ENCODE measurements around the gene ADGRE3.

DNA sequence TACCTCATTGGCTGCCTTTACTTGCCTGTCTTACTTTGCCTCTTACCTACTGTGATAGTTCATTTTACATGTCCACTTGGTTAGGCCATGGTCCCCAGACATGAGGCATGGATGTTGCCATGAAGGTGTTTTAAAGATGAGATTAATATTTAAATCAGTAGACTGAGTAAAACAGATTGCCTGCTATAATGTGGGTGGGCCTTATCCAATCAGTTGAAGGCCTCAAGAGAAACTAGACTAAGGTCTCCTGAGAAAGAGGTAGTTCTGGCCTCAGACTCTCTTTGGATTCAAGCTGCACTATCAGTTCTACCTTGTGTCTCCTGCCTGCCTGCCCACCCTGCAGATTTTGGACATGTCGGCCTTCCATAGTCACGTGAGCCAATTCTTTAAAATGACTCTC, 26.1 kb downstream of the ADGRE3 start:
- TF ChIP-seq, protein P1, sequence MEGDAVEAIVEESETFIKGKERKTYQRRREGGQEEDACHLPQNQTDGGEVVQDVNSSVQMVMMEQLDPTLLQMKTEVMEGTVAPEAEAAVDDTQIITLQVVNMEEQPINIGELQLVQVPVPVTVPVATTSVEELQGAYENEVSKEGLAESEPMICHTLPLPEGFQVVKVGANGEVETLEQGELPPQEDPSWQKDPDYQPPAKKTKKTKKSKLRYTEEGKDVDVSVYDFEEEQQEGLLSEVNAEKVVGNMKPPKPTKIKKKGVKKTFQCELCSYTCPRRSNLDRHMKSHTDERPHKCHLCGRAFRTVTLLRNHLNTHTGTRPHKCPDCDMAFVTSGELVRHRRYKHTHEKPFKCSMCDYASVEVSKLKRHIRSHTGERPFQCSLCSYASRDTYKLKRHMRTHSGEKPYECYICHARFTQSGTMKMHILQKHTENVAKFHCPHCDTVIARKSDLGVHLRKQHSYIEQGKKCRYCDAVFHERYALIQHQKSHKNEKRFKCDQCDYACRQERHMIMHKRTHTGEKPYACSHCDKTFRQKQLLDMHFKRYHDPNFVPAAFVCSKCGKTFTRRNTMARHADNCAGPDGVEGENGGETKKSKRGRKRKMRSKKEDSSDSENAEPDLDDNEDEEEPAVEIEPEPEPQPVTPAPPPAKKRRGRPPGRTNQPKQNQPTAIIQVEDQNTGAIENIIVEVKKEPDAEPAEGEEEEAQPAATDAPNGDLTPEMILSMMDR (IDR thresholded peaks at IDR 0.05; ENCODE audit: low read length), result no peak
- TF ChIP-seq EZH2 (IDR thresholded peaks at IDR 0.05; ENCODE audit: borderline replicate concordance, low read length), result no peak

All from OCI-LY1 (cell line).